ENCODE results near the gene STUB1.

Gene STUB1

GRCh38 chr16:724188-725040 lies 44.2 kb downstream of the STUB1 start:
- no peak for DNase-seq (ENCODE audit: low read depth in 1 of 2, low spot score in 1 of 2)

GRCh38 chr16:725041-725376 lies 44.8 kb downstream of the STUB1 start:
- no peak for DNase-seq (ENCODE audit: low read depth in 1 of 2, low spot score in 1 of 2)

- no peak for DNase-seq (ENCODE audit: low read depth in 1 of 2, low spot score in 1 of 2)
Observed at GRCh38 chr16:725463-726187, 45.4 kb downstream of the STUB1 start.

- DNase-seq (ENCODE audit: low read depth in 1 of 2, low spot score in 1 of 2): no peak
Observed at GRCh38 chr16:726188-726437, 45.9 kb downstream of the STUB1 start.

- peak; percentile 38 to 45 for DNase-seq (ENCODE audit: low read depth in 1 of 2, low spot score in 1 of 2)
Observed at GRCh38 chr16:726438-727290, 46.5 kb downstream of the STUB1 start, which contains the start of the genes CCDC78 and HAGHL. Gene CCDC78 (minus strand): TSS chr16:726443. CDS start chr16:726367, 76 bp downstream. Gene HAGHL (plus strand): TSS chr16:727106. CDS start chr16:727510, 404 bp downstream.

- DNase-seq (ENCODE audit: low read depth in 1 of 2, low spot score in 1 of 2): no peak
Observed at GRCh38 chr16:727291-727977, 47.2 kb downstream of the STUB1 start.

- DNase-seq (ENCODE audit: low read depth in 1 of 2, low spot score in 1 of 2): peak; percentile 28 to 37
Observed at GRCh38 chr16:728131-728889, 48.1 kb downstream of the STUB1 start.

- DNase-seq (ENCODE audit: low read depth in 1 of 2, low spot score in 1 of 2): no peak
Observed at GRCh38 chr16:728890-729744, 48.9 kb downstream of the STUB1 start.

- no peak for DNase-seq (ENCODE audit: low read depth in 1 of 2, low spot score in 1 of 2)
Observed at GRCh38 chr16:729768-730665, 49.8 kb downstream of the STUB1 start.

- no peak for DNase-seq (ENCODE audit: low read depth in 1 of 2, low spot score in 1 of 2)
Observed at GRCh38 chr16:730666-731509, 50.7 kb downstream of the STUB1 start.

GRCh38 chr16:732332-732731 lies 52.1 kb downstream of the STUB1 start:
- DNase-seq (ENCODE audit: low read depth in 1 of 2, low spot score in 1 of 2): no peak

All from stimulated activated CD4-positive, alpha-beta T cell treated with anti-CD3 and anti-CD28 coated beads, Interleukin-15, amount 100 ng/mL, for 1 hour (primary cell).